AG04450 (cell line): ENCODE measurements around the gene NFIX. TPM values are rescaled to one million over a fixed set of nuclear protein-coding genes. Genes with fewer than 3 reads are reported as not detected.
A peak's percentile ranks its signal among the peaks of the same experiment; 100 is the strongest.

Experiments used
- CTCF ChIA-PET: fragments of 300-600, 350-600 bp; formaldehyde crosslinking; extraction: SDS; loops from one replicate; lab custom pipeline; 2022; ENCODE audit warnings: antibody characterized with exemption, inconsistent platforms; lab: Charles Lee
- POLR2A ChIA-PET: fragments of 350-600 bp; formaldehyde crosslinking; extraction: SDS; loops from one replicate; lab custom pipeline; 2021; ENCODE audit warnings: antibody characterized with exemption, inconsistent platforms; lab: Yijun Ruan, JAX
- DNase-seq: peaks from one replicate; pipeline ENCODE4 v3.0.0-alpha.2; 2011; ENCODE audit warnings: low read depth, low spot score
- H3K27ac ChIP-seq: one replicate; pipeline ENCODE4 v1.5.1; 2012; ENCODE audit warnings: low read depth, low read length, control low read depth
- H3K27me3 ChIP-seq: one replicate; pipeline ENCODE4 v1.6.0; 2012; ENCODE audit warnings: low read length; ENCODE audit not compliant: control insufficient read depth, insufficient read depth
- H3K4me3 ChIP-seq: 2 replicates; pipeline ENCODE4 v1.5.1; 2011; ENCODE audit warnings: mild to moderate bottlenecking, low read depth, low read length, control low read depth
- H3K9me3 ChIP-seq: 2 replicates; pipeline ENCODE4 v1.5.1; 2012; ENCODE audit warnings: low read length; ENCODE audit not compliant: control insufficient read depth, insufficient read depth
- polyA plus RNA-seq: library from polyadenylated mRNA; depleted of rRNA; stranded (reverse); fragments of >200 nt; gene quantifications from 2 replicates; pipeline ENCODE4 v1.2.3, GENCODE V29; 2011
- TF ChIP-seq, protein P1 (sequence below): IDR thresholded peaks from 2 replicates; pipeline ENCODE4 v1.5.1; 2011; ENCODE audit warnings: low read depth, low read length, control low read depth, inconsistent platforms

The NFIX gene
- polyA plus RNA-seq, 1 experiment, result 15.1 TPM

DNA sequence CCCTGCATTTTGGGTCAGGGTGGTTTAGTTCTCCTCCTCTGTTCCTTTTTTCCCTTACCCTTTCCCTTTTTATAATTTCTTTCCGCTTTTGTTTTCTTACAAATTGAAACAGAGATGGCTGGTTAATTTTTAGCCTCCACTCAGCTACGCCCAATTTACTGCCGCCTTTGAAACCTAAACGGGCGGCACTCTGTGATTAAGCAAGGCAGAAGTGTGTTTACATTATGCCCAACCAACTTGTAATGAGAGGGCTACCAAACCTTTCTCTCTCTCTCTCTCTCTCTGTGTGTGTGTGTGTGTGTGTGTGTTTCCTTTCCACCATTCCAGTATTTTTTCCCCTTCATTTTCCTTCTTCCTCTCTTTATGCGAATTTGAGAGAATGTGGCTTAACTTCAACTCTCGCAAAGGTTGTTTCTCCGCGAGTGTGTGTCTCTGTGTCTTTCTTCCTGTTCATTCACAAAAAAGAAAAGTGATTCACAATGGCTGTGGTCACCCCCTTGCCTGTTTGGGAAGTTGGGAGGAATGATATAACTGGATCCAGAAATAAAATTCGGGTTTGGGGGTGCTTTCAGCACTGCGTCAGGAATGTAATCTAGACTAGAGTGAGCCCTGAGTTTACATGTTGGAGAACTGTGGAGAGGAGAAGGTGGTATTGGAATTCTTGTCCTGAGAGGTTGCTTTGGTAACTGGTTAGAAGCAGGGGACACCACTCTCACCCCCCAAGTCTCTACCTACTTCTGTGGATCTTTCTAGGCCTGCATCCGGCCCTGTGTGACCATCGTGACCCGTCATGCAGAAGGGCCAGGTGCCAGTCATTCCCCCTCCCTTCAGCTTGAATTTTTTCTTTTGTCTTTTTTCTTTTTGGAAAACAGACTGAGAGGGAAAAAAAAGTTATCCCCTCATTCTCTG lies 31.4 kb downstream of the NFIX start:
- Histone ChIP-seq H3K27me3 (no peaks in the 10 kb centered on the region), H3K4me3 (peak overlapping the region; percentile 65), H3K27ac (no peak overlapping the region), H3K9me3 (no peaks in the 10 kb centered on the region; the same call in 1 of the 2 replicates)
- TF ChIP-seq, protein P1, sequence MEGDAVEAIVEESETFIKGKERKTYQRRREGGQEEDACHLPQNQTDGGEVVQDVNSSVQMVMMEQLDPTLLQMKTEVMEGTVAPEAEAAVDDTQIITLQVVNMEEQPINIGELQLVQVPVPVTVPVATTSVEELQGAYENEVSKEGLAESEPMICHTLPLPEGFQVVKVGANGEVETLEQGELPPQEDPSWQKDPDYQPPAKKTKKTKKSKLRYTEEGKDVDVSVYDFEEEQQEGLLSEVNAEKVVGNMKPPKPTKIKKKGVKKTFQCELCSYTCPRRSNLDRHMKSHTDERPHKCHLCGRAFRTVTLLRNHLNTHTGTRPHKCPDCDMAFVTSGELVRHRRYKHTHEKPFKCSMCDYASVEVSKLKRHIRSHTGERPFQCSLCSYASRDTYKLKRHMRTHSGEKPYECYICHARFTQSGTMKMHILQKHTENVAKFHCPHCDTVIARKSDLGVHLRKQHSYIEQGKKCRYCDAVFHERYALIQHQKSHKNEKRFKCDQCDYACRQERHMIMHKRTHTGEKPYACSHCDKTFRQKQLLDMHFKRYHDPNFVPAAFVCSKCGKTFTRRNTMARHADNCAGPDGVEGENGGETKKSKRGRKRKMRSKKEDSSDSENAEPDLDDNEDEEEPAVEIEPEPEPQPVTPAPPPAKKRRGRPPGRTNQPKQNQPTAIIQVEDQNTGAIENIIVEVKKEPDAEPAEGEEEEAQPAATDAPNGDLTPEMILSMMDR, result no peak
- ChIA-PET CTCF (interaction anchor here (2.4 to 6.8 kb wide), 2 partner anchors 35 to 49 kb away, joined by 6 to 46 read pairs; no protein-coding TSS in a partner anchor), POLR2A (interaction anchor here (0.6 to 1.0 kb wide), 4 partner anchors 28 to 121 kb away, joined by 3 to 12 read pairs (median 4); no protein-coding TSS in a partner anchor)
- DNase-seq, result no peak

DNA sequence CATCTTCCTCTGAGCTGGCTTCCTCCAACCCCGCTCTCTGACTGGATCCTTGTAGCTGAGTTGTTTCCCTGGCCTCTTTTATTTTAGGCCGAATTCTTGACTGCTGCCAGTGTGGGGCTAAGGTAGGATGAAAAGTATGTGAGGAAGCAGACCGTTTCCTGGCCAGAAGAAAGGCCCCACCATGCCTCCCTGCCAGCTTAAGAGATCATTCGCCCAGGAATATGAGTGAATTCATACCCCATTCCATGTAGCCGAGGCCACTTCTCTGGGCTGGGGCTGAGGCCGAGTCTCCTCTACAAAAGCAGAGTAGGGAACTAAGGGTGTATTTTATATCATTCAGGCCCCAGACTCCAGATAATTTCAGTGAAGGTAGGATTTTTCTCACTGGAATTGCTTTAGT lies 32.3 kb downstream of the NFIX start:
- DNase-seq, result no peak
- Histone ChIP-seq H3K4me3 (no peak overlapping the region), H3K27me3 (no peaks in the 10 kb centered on the region), H3K9me3 (no peaks in the 10 kb centered on the region; the same call in 1 of the 2 replicates), H3K27ac (no peak overlapping the region)
- TF ChIP-seq, protein P1, result no peak
- ChIA-PET CTCF (interaction anchor here (1.0 to 6.8 kb wide), 3 partner anchors 34 to 50 kb away, joined by 3 to 46 read pairs (median 6); no protein-coding TSS in a partner anchor), POLR2A (interaction anchor here (0.6 kb wide), 1 partner anchor 79 kb away, joined by 12 read pairs; no protein-coding TSS in a partner anchor)

DNA sequence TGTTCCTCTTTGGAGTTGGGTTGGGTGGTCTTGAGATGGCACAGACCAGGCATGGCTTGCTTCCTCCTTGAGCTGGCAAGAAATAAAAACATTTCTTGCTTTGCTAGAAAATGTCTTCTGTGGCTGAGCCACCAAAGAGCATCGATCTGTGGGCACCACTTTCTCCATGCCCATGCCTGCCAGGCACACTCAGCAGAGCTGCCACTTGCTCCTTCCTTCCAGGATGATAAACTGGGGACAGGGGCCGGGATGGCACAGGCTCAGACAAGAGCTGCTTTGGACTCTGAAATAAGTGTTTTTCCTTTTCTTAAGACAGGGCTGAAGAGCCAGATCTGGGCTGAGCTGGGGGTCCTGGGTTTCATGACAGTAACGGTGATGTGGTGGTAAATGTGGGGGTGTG lies 32.8 kb downstream of the NFIX start:
- H3K4me3 ChIP-seq, result no peak overlapping the region
- H3K27ac ChIP-seq, result no peak overlapping the region
- DNase-seq, result no peak
- POLR2A ChIA-PET, result no interaction called here
- no peaks in the 10 kb centered on the region for H3K27me3 ChIP-seq
- no peaks in the 10 kb centered on the region; the same call in 1 of the 2 replicates for H3K9me3 ChIP-seq
- TF ChIP-seq, protein P1, result no peak
- CTCF ChIA-PET, result interaction anchor here (1.0 to 6.8 kb wide), 3 partner anchors 34 to 50 kb away, joined by 3 to 46 read pairs (median 3); no protein-coding TSS in a partner anchor

DNA sequence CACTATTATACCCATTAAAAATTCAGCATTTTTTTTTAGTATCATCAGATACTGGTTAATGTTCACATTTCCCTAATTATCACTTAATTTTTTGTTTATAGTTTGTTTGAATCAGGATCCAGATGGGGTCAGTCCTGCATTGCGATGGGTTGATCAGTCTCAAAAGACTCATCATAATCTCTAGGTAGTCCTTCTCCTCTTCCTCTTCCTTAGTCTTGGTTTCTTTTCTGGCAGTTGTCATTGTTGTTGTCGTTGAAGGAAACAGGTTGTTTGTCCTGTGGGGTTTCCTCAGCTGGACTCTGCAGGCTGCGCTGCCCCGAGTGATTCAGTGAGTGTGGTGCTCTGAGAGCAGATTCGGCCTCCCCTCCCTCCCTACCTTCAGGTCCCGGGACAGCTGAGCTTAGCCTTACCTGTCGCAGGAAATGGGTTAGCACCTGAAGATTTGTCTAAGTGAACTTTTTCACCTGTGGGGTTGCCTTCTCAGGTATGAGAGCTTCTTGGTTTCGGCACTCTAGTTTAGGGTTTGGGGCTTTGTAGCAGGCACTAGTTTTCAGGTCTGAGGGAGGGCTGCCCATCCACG lies 34.1 kb downstream of the NFIX start:
- TF ChIP-seq, protein P1, result no peak
- DNase-seq, result no peak
- POLR2A ChIA-PET, result no interaction called here
- Histone ChIP-seq H3K9me3 (no peaks in the 10 kb centered on the region; the same call in 1 of the 2 replicates), H3K27ac (no peak overlapping the region), H3K27me3 (no peaks in the 10 kb centered on the region), H3K4me3 (no peak overlapping the region)
- CTCF ChIA-PET, result interaction anchor here (1.1 to 6.8 kb wide), 4 partner anchors 26 to 64 kb away, joined by 3 to 66 read pairs (median 28); no protein-coding TSS in a partner anchor
